Stimulated activated naive CD4-positive, alpha-beta T cell treated with Interleukin-2 at 50 U/mL for 16 hours (primary cell): ENCODE measurements around the gene C1RL.

ENCODE experiments used
- DNase-seq: peaks from one replicate; lab custom pipeline; 2025; lab: John Stamatoyannopoulos, UW

C1RL gene, protein sequence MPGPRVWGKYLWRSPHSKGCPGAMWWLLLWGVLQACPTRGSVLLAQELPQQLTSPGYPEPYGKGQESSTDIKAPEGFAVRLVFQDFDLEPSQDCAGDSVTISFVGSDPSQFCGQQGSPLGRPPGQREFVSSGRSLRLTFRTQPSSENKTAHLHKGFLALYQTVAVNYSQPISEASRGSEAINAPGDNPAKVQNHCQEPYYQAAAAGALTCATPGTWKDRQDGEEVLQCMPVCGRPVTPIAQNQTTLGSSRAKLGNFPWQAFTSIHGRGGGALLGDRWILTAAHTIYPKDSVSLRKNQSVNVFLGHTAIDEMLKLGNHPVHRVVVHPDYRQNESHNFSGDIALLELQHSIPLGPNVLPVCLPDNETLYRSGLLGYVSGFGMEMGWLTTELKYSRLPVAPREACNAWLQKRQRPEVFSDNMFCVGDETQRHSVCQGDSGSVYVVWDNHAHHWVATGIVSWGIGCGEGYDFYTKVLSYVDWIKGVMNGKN

DNA sequence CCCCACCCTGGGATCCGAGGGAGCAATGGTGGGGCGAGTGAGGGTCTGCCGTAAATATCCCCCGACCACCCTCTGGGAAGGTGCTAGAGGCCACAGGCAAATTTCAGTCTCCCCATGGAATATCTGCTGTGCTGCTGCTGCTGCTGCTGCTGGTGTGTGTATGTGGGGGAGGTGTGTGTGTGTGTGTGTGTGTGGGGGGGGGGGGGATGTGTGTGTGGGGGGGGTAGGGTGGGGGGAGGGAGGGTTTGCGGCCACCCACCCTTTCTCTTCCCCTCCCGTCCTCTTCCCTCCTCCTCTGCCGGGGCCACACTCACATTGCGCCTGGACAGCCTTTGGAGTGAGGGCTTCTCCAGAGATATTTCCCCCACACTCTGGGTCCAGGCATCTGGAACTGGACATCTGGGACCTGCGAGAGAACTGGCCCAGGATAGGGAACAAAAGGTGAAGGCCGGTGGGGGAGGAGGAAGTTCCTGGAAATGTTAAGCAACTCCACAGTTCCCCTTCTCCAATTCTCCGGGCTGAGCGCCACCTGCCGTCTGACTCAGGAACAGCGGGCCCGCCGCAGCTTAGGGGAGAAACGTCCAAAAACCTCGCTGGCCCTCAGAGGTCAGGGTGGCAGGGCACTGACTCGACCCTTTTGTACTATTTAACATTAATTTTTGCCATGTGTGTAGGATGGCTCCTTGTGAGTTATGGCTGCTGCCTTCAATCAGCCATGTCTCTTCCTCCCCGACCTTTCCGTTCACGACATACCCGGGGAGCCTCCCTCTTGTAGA lies at the start of gene C1RL:
Gene C1RL, minus strand, starts transcription at position 419 of the 776 bp plus-strand sequence. Its CDS starts 34 bp downstream, at position 385.
- DNase-seq, result peak; percentile 73

- no peak for DNase-seq
These were observed 48.4 kb upstream of the C1RL start for GRCh38 chr12:7157391-7157790.

GRCh38 chr12:7156259-7157197 lies 47.5 kb upstream of the C1RL start:
- DNase-seq, result no peak

DNA sequence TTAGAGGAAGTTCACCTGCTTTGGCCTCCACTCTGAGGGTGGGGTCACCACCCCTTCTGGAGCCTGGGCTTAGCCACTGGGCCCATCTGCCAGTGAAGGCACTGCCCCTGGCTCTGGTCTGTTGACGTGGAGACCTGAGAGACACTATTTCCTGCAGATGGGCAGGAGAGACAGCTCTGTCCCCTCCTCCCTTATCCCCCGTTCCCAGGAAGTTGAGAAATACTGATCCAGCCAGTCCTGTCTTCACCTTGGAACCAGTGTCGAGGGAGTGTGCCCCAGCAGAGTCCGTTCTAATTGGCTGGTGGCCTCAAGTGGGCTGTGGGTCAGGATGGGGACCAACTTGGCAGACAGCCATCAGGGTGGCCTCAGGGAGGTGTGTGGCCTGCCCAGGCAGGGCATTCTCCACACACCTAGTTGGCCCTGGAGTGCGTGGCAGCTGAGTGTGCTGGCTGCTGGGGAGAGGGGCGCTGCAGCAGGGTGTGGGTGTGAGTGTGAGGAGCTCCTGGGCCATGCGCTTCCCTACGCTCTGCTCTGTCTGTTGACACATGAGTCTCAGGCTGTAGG lies 46.5 kb upstream of the C1RL start:
- DNase-seq, result no peak

- no peak for DNase-seq
These were observed 46.0 kb upstream of the C1RL start for GRCh38 chr12:7154901-7155470.

DNA sequence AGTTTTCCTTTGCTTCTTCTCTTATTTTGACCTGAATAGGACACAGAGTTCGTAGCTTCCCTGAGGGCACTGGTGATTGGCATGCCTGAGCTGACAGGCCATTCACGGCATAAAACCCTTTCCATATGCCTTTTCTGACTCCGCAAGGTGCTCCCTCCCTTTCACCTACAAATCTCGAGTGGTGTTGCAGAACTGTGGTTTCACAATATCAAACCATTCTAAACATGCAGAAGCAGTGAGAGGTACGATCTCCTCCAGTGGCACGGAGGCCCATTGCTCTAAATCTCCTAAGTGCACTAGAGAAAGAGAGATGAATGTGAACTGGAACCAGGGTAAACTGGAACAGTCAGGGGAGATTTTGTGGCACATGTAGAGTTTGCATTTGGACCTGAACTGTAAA lies 45.0 kb upstream of the C1RL start:
- DNase-seq, result no peak

DNA sequence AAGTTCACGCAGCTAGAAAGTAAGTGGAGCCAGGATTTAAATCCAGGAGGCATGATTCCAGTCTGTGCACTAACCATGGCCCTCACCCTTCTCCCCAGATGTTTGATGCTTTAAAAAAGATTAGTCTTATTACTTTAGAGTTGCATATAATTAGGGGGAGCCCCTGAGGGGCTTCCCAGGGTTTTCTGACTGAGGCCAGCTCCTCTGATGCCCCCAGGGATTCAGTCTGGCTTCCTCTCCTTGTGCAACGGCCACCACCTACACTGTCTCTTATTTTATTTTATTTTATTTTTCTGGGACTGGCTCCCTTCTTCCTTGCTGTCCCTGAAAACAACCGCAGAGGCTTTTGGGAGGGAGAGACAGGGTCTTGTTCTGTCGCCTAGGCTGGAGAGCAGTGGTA lies 43.8 kb upstream of the C1RL start:
- DNase-seq, result no peak

DNA sequence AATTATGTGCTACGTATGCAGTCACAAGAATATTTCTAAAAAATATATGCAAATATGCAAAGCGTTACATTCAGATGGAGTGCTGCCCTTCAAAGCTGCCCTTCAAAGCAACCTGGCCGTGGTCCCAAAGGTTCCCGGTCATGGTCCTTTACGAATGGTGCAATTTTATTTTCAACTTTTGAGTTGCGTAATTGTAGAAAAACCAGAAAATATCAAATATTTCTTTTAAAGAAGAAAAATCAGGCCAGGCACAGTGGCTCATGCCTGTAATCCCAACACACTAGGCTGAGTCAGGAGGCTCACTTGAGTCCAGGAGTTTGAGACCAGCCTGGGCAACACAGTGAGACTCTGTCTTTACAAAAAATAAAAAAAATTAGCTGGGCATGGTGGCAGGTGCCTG lies 42.5 kb upstream of the C1RL start:
- DNase-seq, result no peak

- DNase-seq, result no peak
These were observed 41.8 kb upstream of the C1RL start for GRCh38 chr12:7150841-7151240.

DNA sequence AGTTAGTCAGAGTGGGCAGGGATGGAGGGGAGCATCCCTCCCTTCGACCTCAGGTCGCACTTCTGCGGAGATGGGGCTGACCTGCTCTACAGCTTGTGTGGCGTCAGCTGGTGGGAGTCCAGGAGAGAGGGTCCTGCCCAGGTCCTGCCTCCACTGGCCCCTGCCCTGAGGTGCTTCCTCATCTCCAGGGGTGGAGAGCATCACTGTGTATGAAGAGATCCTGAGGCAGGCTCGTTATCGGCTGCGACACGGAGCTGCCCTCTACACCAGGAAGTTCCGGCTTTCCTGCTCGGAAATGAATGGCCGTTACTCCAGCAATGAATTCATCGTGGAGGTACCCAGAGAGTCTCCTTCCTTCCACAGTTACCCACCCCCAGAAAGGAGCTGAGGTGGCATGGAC lies 41.3 kb upstream of the C1RL start:
- no peak for DNase-seq

DNA sequence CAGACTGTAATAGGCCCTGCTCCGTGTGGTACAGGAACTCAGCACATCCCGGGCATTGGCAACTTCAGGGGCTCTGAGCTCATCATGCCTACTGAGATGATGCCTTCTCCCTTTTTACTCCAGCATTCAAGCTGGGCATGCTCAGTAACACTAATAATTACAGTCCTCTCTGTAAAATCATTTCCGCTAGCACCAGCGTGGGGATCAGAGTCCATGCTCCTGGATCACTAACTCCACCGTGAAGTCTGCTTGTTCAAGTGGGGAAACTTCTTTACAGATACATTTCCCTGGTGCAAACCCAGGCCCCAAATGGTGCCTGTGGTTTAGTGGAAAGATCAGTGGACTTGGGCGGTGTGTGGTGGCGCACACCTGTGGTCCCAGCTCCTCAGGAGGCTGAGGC lies 37.9 kb upstream of the C1RL start:
- no peak for DNase-seq

- no peak for DNase-seq
These were observed 37.2 kb upstream of the C1RL start for GRCh38 chr12:7146228-7146627.

- no peak for DNase-seq
These were observed 36.7 kb upstream of the C1RL start for GRCh38 chr12:7145671-7146070.

GRCh38 chr12:7144414-7145120 lies 35.6 kb upstream of the C1RL start:
- no peak for DNase-seq

DNA sequence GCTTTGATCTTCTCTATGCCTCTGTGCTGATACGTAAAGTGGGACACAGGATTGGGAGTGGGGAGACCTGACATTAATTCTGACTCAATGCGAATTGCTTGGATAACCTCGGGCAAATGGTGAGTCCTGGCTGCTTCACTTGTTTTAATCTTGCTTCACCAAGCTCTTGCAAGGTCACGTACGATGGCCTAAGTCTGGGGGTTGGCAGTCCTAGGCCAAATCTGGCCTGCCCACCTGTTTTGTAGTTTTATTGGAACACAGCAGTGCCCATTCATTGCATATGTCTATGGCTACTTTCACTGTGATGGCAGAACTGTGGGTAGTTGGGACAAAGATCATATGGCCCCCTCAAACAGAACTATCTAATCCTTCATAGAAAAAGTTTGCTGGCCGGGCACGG lies 34.5 kb upstream of the C1RL start:
- DNase-seq, result no peak

- DNase-seq, result no peak
These were observed 33.9 kb upstream of the C1RL start for GRCh38 chr12:7142809-7143465.

- DNase-seq, result peak; percentile 48
These were observed 33.1 kb upstream of the C1RL start for GRCh38 chr12:7142056-7142644.

GRCh38 chr12:7141351-7142005 lies 32.5 kb upstream of the C1RL start:
- DNase-seq, result no peak

DNA sequence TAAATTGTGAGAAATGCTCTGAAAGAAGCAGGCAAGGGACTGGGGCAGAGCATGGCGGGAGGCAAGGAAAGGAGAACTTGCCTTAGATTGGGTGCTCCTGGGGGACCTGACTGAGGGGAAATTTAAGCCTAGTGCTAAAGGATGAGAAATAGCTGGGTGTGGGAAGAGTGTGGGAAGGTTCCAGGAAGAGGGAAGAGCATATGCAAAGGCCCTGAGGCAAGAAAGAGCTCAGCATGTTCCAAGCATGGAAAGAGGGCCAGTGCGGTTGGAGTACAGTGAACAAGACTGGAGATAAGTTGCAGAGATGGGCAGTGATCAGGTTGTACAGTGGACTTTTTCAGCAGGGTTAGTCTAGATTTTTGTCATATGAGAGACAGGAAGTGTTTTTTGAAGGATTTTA lies 30.2 kb upstream of the C1RL start:
- DNase-seq, result no peak
